OCI-LY1 (cell line): Measurements from ENCODE around the gene TESMIN.

ENCODE experiments used
- CTCF ChIP-seq: fragments of 200-600 bp; sonication (generic), shearing (Covaris generic); IDR thresholded peaks from 2 replicates; pipeline ENCODE4 v1.5.1; 2017; ENCODE audit warnings: mild to moderate bottlenecking, antibody characterized with exemption, low read length, moderate library complexity, mixed read lengths
- EZH2 ChIP-seq: fragments of 200-600 bp; sonication (generic), shearing (Covaris generic); IDR thresholded peaks from 2 replicates; pipeline ENCODE4 v1.8.0; 2017; ENCODE audit warnings: borderline replicate concordance, mixed run types, mild to moderate bottlenecking, antibody characterized with exemption, low read length, moderate library complexity, mixed read lengths

- TF ChIP-seq CTCF = no peak
- TF ChIP-seq EZH2 = no peak
These were observed 11.9 kb upstream of the TESMIN start for GRCh38 chr11:68763181-68763721.
